ENCODE data around the gene ZG16B.

ZG16B gene

GRCh38 chr16:2858245-2859025, 28.3 kb downstream of the ZG16B start:
- ATAC-seq: no peak

GRCh38 chr16:2859686-2860265, 29.7 kb downstream of the ZG16B start:
- ATAC-seq: no peak
- no peak for TF ChIP-seq CREB5 (CRISPR knock-in tag; IDR thresholded peaks at IDR 0.05; ENCODE audit: low read depth)
- TF ChIP-seq ESRRG (CRISPR knock-in tag; IDR thresholded peaks at IDR 0.05): no peak
- no peak for TF ChIP-seq ZNF70 (CRISPR knock-in tag; IDR thresholded peaks at IDR 0.05)
- TF ChIP-seq ISL1 (CRISPR knock-in tag; IDR thresholded peaks at IDR 0.05): no peak
- TF ChIP-seq PATZ1 (CRISPR knock-in tag; IDR thresholded peaks at IDR 0.05; ENCODE audit: borderline replicate concordance): no peak
- no peak for TF ChIP-seq ARNTL (CRISPR knock-in tag; IDR thresholded peaks at IDR 0.05; ENCODE audit: borderline replicate concordance, low read depth)
- no peak for TF ChIP-seq RARB (CRISPR knock-in tag; IDR thresholded peaks at IDR 0.05)
- no peak for TF ChIP-seq GLIS3 (CRISPR knock-in tag; IDR thresholded peaks at IDR 0.05)
- TF ChIP-seq TOX (CRISPR knock-in tag; IDR thresholded peaks at IDR 0.05; ENCODE audit: borderline replicate concordance): no peak
- no peak for TF ChIP-seq PPARA (CRISPR knock-in tag; IDR thresholded peaks at IDR 0.05; ENCODE audit: borderline replicate concordance)
- TF ChIP-seq ZNF8 (CRISPR knock-in tag; IDR thresholded peaks at IDR 0.05): no peak
- TF ChIP-seq BACH2 (CRISPR knock-in tag; IDR thresholded peaks at IDR 0.05; ENCODE audit: borderline replicate concordance): no peak
- TF ChIP-seq CSDC2 (CRISPR knock-in tag; IDR thresholded peaks at IDR 0.05): no peak
- no peak for TF ChIP-seq OSR1 (CRISPR knock-in tag; IDR thresholded peaks at IDR 0.05)
- no peak for TF ChIP-seq TSHZ2 (CRISPR knock-in tag; IDR thresholded peaks at IDR 0.05)
- no peak for TF ChIP-seq ZFP30 (CRISPR knock-in tag; IDR thresholded peaks at IDR 0.05)
- no peak for TF ChIP-seq POU6F1 (CRISPR knock-in tag; IDR thresholded peaks at IDR 0.05; ENCODE audit: borderline replicate concordance, low read depth)
- no peak for TF ChIP-seq ZC3H10 (CRISPR knock-in tag; IDR thresholded peaks at IDR 0.05)
- no peak for TF ChIP-seq TCF4 (CRISPR knock-in tag; IDR thresholded peaks at IDR 0.05; ENCODE audit: borderline replicate concordance)
- no peak for TF ChIP-seq ZNF565 (CRISPR knock-in tag; conservative IDR thresholded peaks at IDR 0.05; ENCODE audit: low read depth)

More at GRCh38 chr16:2858245-2859025, 28.3 kb downstream of the ZG16B start:
- no peak for TF ChIP-seq ZNF565 (CRISPR knock-in tag; conservative IDR thresholded peaks at IDR 0.05; ENCODE audit: low read depth)
- no peak for TF ChIP-seq PATZ1 (CRISPR knock-in tag; IDR thresholded peaks at IDR 0.05; ENCODE audit: borderline replicate concordance)
- TF ChIP-seq RARB (CRISPR knock-in tag; IDR thresholded peaks at IDR 0.05): no peak
- no peak for TF ChIP-seq TOX (CRISPR knock-in tag; IDR thresholded peaks at IDR 0.05; ENCODE audit: borderline replicate concordance)
- TF ChIP-seq ISL1 (CRISPR knock-in tag; IDR thresholded peaks at IDR 0.05): no peak
- TF ChIP-seq BACH2 (CRISPR knock-in tag; IDR thresholded peaks at IDR 0.05; ENCODE audit: borderline replicate concordance): no peak
- no peak for TF ChIP-seq PPARA (CRISPR knock-in tag; IDR thresholded peaks at IDR 0.05; ENCODE audit: borderline replicate concordance)
- no peak for TF ChIP-seq ZFP30 (CRISPR knock-in tag; IDR thresholded peaks at IDR 0.05)
- no peak for TF ChIP-seq ARNTL (CRISPR knock-in tag; IDR thresholded peaks at IDR 0.05; ENCODE audit: borderline replicate concordance, low read depth)
- no peak for TF ChIP-seq POU6F1 (CRISPR knock-in tag; IDR thresholded peaks at IDR 0.05; ENCODE audit: borderline replicate concordance, low read depth)
- no peak for TF ChIP-seq SNAI2 (CRISPR knock-in tag; IDR thresholded peaks at IDR 0.05)
- no peak for TF ChIP-seq TCF4 (CRISPR knock-in tag; IDR thresholded peaks at IDR 0.05; ENCODE audit: borderline replicate concordance)

All from SK-N-SH treated with all-trans-retinoic acid at 6 μM for 48 hours (cell line).